ENCODE data around the gene GPN2. TPM values are rescaled to one million over a fixed set of nuclear protein-coding genes. Genes with fewer than 3 reads are reported as not detected.

The GPN2 gene
- polyA plus RNA-seq, 1 experiment: 28.7 TPM

- H3K27ac ChIP-seq (ENCODE audit: low read depth, low read length): peak within 1 kb of the TSS; percentile 39
- no peaks in the 10 kb centered on the region for H3K27me3 ChIP-seq (ENCODE audit: control insufficient read depth, insufficient read depth, low read length)
- ChIA-PET POLR2A (interaction anchor here (0.6 kb wide), 1 partner anchor 39 kb away, joined by 3 read pairs; no protein-coding TSS in a partner anchor), CTCF (interaction anchor here (1.6 kb wide), 1 partner anchor 16 kb away, joined by 4 read pairs; no protein-coding TSS in a partner anchor)
- DNase-seq (ENCODE audit: low read depth, low spot score): no peak
- H3K4me3 ChIP-seq (ENCODE audit: low read depth, low read length): peak within 1 kb of the TSS; percentile 75
- TF ChIP-seq CTCF (IDR thresholded peaks at IDR 0.05; ENCODE audit: low read depth, low read length): peak; percentile 28; the same call in 1 of the 2 replicates
- H3K9me3 ChIP-seq (ENCODE audit: control insufficient read depth, insufficient read depth, low read length): no peaks in the 10 kb centered on the region
Measured at GRCh38 chr1:26826261-26827105, 63.6 kb downstream of the GPN2 start, which contains the start of gene ZDHHC18. TSS of gene ZDHHC18 (plus strand) at chr1:26826688. CDS start at chr1:26826805, 117 bp downstream.

Other genes with a start within 250 kb of the GPN2 start
- 16.4 and 23.8 TPM in 2 replicates for gene ARID1A, start 194.3 kb downstream of the GPN2 start, polyA plus RNA-seq (2011; rRNA removed)
- gene PIGV, start 102.3 kb downstream of the GPN2 start, polyA plus RNA-seq (2011; rRNA removed): 16.1 and 17.8 TPM in 2 replicates
- gene ZDHHC18, start 63.6 kb downstream of the GPN2 start, polyA plus RNA-seq (2011; rRNA removed): 20.4 and 29.2 TPM in 2 replicates
- 0.09 and 0.10 TPM in 2 replicates for gene SFN, start 27.1 kb downstream of the GPN2 start, polyA plus RNA-seq (2011; rRNA removed)
- 6.2 and 6.5 TPM in 2 replicates for gene GPATCH3, start 10.2 kb upstream of the GPN2 start, polyA plus RNA-seq (2011; rRNA removed)
- not detected in 2 replicates for gene NR0B2, start 23.7 kb upstream of the GPN2 start, polyA plus RNA-seq (2011; rRNA removed)
- gene NUDC, start 31.5 kb upstream of the GPN2 start, polyA plus RNA-seq (2011; rRNA removed): 54.0 and 54.1 TPM in 2 replicates
- 0.06 TPM in 1 of 2 replicates, not detected in the other for gene KDF1, start 70.2 kb upstream of the GPN2 start, polyA plus RNA-seq (2011; rRNA removed)
- 47.1 and 50.7 TPM in 2 replicates for gene TRNP1, start 103.4 kb upstream of the GPN2 start, polyA plus RNA-seq (2011; rRNA removed)
- 1.5 and 2.1 TPM in 2 replicates for gene TENT5B, start 122.6 kb upstream of the GPN2 start, polyA plus RNA-seq (2011; rRNA removed)